Measurements from ENCODE around the gene ACOD1.

GRCh38 chr13:76948149-76948548, at the start of gene ACOD1:
- TF ChIP-seq TCF7L2 (IDR thresholded peaks at IDR 0.05; ENCODE audit: low read depth, low read length) (no peak), GATAD2A (CRISPR knock-in tag; IDR thresholded peaks at IDR 0.05) (no peak), JUND (CRISPR knock-in tag; IDR thresholded peaks at IDR 0.05) (no peak), ZNF10 (CRISPR knock-in tag; IDR thresholded peaks at IDR 0.05; ENCODE audit: borderline replicate concordance, low read depth) (no peak), NFYB (CRISPR knock-in tag; IDR thresholded peaks at IDR 0.05) (no peak), ZFX (CRISPR knock-in tag; IDR thresholded peaks at IDR 0.05; ENCODE audit: low read depth) (no peak), SP4 (CRISPR knock-in tag; IDR thresholded peaks at IDR 0.05) (no peak), RNF2 (conservative IDR thresholded peaks at IDR 0.05; ENCODE audit: low read depth) (no peak), ZNF547 (CRISPR knock-in tag; IDR thresholded peaks at IDR 0.05) (no peak), HBP1 (CRISPR knock-in tag; IDR thresholded peaks at IDR 0.05; ENCODE audit: low read depth) (no peak), ZSCAN9 (CRISPR knock-in tag; IDR thresholded peaks at IDR 0.05; ENCODE audit: borderline replicate concordance) (no peak), TOPORS (CRISPR knock-in tag; IDR thresholded peaks at IDR 0.05) (no peak)
- TF ChIP-seq, protein P1, sequence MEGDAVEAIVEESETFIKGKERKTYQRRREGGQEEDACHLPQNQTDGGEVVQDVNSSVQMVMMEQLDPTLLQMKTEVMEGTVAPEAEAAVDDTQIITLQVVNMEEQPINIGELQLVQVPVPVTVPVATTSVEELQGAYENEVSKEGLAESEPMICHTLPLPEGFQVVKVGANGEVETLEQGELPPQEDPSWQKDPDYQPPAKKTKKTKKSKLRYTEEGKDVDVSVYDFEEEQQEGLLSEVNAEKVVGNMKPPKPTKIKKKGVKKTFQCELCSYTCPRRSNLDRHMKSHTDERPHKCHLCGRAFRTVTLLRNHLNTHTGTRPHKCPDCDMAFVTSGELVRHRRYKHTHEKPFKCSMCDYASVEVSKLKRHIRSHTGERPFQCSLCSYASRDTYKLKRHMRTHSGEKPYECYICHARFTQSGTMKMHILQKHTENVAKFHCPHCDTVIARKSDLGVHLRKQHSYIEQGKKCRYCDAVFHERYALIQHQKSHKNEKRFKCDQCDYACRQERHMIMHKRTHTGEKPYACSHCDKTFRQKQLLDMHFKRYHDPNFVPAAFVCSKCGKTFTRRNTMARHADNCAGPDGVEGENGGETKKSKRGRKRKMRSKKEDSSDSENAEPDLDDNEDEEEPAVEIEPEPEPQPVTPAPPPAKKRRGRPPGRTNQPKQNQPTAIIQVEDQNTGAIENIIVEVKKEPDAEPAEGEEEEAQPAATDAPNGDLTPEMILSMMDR (CRISPR knock-in tag; IDR thresholded peaks at IDR 0.05): no peak
